Measurements from ENCODE around the gene UBR3. TPM values are rescaled to one million over a fixed set of nuclear protein-coding genes. Genes with fewer than 3 reads are reported as not detected.
"Not testable (repeated sequence)": the region's sequence is repeated elsewhere in the genome, so short reads cannot be mapped to it uniquely, and the experiment has no call there.

The UBR3 gene
- total RNA-seq, 1 donor from 2014 or later: 67.9 TPM

DNA sequence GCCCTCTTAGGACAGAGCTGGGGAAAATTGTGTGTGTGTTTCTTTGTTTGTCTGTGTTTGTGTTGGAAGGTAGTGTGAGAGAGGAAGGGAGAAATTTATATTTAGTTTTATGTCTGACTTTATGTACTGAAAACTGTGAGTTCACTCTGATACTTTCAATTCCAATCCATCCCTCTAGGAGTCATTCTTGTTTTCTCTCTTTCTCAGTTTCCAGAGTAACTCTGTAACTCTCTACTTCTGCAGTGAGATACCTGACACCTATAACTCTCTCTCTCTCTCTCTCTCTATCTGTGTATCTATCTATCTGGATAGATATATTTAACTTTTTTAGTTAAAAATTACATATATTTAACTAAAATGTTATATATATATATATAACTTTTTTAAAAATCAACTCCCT is 128.7 kb downstream of the UBR3 start:
- no peak for DNase-seq (ENCODE audit: low spot score)

DNA sequence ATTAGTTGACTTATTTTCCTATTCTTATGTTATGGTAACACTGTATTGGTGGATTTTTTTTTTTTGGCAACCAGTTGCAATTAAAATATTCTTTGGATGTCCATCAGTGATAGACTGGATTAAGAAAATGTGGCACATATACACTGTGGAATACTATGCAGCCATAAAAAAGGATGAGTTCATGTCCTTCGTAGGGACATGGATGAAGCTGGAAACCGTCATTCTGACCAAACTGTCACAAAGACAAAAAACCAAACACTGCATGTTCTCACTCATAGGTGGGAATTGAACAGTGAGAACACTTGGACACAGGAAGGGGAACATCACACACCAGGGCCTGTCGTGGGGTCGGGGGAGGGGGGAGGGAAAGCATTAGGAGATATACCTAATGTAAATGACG is 130.0 kb downstream of the UBR3 start:
- DNase-seq (ENCODE audit: low spot score): not testable (repeated sequence)

DNA sequence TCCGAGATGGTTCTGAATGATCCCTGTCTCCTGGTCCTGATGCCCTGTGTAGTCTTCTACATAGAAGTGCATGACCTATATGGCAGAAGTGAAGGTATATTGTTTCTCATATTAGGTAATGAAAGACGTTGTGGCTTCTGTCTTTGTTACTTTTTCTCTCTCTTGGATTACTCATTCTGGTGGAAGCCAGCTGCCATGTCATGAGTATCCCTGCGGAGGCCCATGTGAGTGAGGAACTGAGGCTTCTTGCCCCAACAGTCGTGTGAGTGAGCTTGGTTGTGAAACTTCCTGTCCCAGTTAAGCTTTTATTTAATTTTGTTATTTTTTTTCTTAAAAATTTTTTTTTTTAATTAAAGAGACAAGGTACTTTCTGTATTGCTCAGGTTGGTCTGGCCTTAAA is 134.7 kb downstream of the UBR3 start:
- DNase-seq (ENCODE audit: low spot score): no peak

DNA sequence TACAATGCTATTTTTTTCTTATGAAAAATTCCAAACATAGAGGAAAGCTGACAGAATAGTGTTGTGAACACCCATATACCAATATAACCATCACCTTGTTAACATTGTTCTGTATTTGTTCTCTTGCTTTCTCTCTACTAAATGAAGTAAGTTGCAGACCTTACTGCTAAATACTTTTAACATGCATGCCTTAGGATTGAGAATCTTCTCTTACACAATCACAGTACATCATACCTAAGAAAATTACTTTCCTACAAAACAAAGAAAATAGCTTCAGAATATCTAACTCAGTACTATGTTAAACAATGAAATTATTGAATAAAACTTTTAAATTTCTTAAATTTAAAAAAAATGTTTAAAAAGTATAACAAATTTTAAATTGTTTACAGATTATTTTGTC is 136.5 kb downstream of the UBR3 start:
- DNase-seq (ENCODE audit: low spot score): no peak

DNA sequence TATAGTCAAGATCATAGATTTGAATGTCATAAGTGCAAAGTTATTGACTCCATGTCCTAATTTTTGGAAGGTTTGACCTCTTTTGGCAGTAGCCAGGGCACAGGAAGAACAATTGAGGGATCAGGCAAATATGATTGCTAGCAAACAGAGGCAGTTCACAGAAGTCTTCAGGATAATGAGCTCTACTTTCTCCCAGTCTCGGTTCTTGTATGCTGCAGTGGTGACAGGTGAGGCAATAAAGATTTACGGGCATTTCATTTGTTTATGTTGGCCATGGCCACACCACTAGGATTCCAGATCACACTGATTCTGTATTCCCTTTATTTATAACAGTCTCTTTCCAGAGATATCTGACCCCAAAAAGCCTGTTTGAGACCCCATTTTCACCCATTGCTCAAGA is 137.5 kb downstream of the UBR3 start:
- no peak for DNase-seq (ENCODE audit: low spot score)

DNA sequence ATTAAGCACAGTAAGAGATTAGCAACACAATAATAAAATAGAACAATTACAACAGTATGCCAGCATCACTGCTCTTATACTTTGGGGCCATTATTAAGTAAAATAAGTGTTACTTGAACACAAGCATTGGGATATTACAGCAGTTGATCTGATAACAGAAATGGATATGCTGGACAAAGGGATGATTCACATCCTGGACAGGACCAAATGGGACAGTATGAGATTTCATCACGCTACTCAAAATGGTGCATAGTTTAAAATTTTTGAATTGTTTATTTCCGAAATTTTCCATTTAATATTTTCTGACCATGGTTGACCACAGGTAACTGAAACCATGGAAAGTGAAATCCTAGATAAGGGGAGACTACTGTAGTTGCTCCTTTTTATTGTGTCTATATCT is 138.2 kb downstream of the UBR3 start:
- DNase-seq (ENCODE audit: low spot score): no peak

DNA sequence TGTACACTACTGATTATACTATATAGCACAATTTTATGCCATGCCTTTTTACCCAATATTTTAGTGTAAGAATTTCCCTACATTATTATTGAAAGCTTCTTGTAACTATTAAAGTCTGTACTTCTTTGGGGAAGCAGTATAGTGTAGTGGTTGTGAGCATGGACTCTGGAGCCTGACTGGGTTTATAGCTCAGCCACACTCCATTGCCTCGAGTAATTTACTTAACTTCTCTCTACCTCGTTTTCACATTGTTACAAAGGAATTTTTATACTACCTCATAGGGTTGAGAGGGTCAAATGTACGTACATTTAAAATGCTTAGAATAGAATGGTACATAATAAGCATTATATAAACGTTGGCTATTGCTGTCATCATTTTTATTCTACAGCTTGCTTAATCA is 139.2 kb downstream of the UBR3 start:
- no peak for DNase-seq (ENCODE audit: low spot score)

DNA sequence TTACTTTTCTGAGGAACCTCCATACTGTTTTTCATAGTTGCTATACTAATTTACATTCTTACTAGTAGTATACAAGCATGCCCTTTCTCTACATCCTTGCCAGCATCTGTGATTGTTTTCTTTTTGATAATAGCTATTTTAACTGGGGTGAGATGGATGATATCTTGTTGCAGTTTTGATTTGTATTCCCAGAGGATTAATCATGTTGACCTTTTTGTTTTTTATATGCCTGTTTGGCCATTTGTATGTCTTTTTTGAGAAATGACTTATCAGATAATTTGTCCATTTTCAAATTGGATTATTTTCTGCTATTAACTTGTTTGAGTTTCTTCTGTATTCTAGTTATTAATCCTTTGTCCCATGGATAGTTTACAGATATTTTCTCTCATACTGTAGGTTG is 141.5 kb downstream of the UBR3 start:
- DNase-seq (ENCODE audit: low spot score): no peak

DNA sequence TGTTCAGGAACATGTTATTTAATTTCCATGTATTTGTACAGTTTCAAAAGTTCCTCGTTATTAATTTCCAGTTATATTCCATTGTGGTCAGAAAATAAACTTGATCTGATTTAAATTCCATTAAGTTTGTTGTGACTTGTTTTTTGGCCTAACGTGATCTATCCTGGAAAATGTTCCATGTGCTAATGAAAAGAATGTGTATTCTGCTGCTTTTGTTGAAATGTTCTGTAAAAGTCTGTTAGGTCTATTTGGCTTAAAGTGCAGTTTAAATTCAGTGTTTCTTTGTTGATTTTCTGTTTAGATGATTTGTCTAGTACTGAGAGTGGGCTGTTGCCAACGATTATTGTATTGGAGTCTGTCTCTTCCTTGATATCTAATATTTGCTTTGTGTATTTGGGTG is 148.0 kb downstream of the UBR3 start:
- DNase-seq (ENCODE audit: low spot score): no peak

DNA sequence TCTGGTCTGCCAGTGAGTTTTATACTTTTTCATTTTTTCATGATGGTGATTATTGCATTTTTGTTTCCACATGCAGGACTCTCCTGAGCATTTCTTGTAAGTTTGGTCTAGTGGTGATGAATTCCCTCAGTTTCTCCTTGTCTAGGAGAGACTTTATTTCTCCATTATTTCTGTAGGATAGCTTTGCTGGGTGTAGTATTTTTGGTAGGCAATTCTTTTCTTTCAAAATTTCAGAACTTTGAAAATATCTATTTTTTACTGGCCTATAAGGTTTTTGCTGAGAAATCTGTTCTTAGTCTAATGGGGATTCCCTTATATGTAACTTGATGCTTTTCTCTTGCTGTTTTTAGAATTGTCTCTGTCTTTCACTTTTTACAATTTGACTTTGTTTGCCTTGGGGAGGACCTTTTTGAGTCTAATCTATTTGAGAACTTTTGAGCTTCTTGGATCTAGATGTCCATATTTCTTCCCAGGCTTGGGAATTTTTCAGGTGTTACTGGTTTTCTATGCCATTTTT is 149.1 kb downstream of the UBR3 start:
- DNase-seq (ENCODE audit: low spot score): no peak

DNA sequence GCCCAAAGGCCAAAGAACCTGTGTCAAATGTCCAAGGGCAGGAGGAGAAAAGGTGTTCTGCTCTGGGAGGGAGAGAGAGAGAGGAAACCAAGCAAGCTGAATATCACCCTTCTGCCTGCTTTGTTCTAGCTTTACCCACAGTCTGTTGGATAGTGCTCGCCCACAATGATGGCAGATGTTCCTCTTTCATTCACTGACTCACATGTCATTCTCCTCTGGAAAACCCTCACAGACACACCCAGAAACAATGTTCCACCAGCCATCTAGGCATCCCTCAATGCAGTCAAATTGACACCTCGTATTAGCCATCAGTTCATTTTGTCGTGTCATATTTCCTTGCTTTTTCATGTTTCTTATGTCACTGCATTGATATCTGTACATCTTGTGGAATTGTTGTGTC is 150.3 kb downstream of the UBR3 start:
- no peak for DNase-seq (ENCODE audit: low spot score)

DNA sequence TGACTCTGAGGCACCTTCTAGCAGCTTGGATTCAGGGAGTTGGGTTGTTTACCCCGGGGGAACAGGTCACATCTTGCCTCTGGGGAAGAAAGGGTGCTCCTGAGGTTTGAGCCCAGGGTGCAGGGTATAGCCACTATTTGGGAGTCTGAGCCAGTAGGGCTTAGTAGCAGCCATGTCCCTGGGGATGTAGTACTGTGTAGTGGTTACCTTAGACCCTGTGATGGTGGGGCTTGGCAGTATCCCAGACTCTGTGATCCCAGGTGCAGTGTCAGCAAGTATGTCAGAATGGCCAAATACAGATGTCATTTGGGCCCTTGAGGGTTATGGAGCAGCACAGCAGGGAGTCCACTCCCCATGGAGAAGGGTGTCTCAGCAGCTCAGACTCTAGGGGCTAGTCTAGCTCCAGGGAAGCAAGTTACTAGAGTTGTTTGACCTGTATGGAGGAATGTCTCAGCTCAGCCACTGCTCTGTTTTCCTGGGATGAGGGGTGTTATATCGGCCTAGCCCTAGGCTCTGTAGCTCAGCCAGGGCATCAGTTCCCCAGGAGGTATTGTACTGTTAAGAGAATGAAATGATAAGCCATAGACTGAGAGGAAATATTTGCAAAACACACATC is 151.3 kb downstream of the UBR3 start:
- DNase-seq (ENCODE audit: low spot score): no peak

DNA sequence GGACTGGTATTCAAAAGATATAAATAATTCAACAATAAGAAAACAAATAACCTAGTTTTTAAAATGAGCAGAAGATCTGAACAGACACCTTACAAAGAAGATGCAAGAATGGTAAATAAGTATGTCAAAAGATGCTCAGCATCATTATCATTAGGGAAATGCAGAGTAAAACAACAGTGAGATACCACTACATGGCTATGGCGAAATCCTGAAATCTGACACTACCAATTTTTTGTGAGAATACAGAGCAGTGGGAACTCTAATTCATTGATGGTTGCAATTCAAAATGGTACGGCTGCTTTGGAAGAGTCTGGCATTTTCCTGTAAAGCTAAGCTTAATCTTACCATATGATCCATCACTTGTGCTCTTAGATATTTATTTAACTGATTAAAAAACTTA is 151.8 kb downstream of the UBR3 start:
- no peak for DNase-seq (ENCODE audit: low spot score)

DNA sequence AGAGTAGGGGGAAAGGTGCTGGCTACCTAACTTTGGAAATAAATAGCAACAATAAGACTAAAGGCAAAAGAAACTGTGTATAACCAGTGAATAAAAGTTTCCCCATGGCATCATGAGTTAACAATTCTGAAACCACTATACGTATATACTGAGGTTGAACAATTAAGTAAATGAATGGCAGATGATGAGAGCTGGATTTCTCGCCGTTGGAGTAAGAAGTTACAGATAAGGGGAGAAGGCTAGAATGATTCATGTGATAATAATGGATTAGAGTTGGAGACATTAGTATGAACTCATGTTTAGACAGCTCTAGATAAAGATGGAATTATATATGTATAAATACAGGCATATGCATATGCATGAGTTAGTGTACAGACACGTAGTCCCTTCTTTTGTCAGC is 152.7 kb downstream of the UBR3 start:
- no peak for DNase-seq (ENCODE audit: low spot score)

DNA sequence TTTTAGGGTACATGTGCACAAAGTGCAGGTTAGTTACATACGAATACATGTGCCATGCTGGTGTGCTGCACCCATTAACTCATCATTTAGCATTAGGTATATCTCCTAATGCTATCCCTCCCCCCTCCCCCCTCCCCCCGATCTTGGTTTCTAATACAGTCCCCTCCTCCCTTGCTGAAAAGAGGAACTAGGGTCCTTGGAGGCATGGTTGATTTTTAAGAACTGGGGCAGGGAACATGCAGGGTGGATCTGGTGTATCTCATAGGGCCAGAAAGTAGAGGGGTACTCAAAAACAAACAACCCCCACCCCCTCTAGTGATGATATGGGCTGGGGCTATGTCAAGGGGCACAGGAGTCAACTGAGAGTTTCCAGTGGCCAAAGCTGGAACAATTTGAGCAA is 153.4 kb downstream of the UBR3 start:
- DNase-seq (ENCODE audit: low spot score): no peak

DNA sequence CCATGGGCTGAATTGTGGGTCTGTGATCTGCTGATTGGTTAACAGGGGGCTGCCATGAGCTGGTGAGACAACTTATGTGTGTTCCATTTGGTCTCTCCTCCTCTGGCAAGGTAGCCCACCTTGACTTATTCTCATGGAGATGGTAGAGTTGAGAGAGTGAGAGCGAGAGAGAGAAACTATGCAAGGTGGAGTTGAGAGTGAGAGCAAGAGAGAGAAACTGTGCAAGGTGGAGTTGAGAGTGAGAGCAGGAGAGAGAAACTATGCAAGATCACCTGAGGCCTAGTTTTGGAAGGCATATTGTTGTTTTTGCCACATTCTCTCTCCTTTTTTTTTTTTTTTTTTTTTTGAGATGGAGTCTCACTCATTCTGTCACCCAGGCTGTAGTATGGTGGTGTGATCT is 155.7 kb downstream of the UBR3 start:
- DNase-seq (ENCODE audit: low spot score): no peak

DNA sequence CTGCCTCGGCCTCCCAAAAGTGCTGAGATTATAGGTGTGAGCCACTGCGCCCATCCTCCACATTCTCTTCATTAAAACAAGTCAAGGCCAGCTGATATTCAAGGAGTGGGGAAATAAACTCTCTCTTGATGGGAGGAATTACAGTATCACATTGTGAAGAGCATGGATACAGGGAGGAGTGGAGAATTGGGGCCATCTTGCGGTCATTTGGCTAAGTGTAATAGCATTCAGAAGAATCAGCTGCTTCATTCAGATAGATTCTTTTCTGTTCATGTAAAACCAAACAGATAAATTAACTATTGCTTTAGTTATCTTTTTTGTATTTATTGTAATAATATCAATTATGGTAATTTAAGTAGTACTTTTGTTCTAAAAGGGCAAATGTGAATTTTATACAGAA is 156.3 kb downstream of the UBR3 start:
- DNase-seq (ENCODE audit: low spot score): no peak

DNA sequence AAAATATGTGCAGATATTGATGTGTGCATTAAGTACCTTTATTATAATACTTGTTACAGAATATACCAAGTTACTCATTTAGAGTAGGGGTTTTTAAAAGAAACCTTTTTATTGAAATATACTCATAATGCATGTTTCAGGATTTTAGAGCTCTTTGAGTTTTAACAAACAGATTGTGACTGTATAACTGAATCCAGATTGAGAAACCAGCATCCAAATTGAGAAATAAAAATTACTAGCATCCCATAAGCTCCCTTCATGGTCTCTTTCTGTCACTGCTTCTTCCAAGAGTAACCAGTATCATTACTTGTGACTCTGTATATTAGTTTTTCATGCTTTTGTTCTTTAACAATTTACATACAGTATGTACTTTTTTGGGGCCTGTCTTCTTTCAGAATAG is 156.9 kb downstream of the UBR3 start:
- DNase-seq (ENCODE audit: low spot score): no peak

DNA sequence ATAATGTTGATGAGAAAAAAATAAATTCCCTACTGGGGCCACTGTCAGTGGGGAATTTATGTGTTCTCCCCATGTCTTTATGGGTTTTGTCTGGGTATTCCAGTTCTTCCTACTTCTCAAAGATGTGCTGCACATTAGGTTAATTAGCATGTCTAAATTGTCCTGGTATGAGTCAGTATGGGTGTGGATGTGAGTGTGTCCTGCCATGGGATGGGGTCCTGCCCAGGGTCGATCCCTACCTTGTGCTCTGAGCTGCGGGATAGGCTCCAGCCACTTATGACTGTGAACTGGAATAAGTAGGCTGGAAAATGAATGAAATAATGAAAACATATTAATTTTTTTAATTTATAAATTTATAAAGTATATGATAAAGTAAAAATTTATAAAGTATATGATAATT is 167.5 kb downstream of the UBR3 start:
- no peak for DNase-seq (ENCODE audit: low spot score)

DNA sequence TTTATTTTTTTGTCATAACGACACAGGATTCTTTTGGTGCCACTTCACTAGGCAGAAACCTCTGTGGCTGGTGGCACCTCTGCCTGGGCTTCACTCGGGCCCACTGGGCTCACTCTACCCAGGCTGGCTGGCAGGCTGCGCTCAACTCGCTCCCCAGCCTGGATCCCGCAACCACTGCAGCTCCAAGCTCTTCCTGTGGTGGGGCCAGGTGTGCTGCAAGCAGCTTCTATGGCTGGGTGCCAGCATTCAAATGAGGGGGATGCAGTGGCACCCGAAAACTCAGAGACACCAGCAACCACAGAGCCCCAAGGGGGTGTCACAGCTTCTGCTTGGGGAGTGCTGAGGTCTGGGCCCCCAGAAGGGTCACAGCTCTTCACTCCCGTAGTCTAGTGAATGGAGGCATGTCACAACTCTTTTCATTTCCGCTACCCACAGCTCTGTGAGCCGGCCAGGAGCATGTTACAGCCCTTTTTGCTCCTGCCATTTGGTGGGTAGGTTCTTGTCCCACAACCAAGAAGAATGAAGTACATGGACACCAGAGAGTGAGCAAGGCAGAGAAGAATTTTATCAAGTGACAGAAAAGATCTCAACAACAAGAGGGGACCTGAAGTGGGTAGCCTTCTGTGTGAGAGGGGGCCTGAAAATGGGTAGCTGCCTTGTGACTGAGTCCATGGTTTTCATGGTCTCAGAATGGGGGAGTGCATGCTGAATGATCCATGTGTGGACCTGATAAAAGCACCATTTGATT is 170.1 kb downstream of the UBR3 start:
- DNase-seq (ENCODE audit: low spot score): no peak

DNA sequence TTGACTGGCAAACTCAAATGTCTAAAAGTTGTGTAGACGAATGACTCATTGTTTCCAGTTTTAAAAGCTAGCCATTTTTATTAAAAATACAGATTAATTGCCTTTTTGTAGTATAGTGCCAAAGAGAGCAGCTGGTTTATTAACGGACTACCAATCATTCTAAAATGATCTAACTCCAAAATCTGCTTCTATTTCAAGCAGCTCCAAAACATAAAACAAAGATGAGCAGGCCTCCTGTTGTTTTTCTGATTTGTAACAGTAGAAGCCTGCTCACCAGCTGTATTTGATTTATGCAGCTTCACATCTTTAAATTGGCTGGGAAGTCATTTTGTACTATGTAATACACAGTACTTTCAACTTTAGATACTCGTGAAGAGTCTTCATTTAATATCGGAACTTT is 171.8 kb downstream of the UBR3 start:
- DNase-seq (ENCODE audit: low spot score): no peak

DNA sequence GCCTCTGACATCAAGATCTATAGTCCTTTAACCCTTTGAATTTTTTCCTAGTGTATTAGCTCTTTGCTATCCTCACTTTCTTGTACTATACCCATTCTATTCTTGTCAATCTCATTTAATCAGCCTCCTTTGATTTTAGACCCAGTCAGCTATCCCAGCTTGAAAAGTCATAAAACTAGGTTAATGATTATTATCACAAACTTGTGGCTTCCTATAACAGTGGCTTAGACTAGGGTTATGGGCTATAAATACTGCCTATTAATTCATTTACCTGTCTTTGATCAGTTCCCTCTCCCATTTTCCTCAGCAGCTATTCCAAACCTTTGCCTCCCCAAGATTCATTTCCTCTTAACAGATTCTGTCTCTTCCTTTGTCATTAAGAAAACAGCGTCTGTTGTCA is 174.8 kb downstream of the UBR3 start:
- no peak for DNase-seq (ENCODE audit: low spot score)

DNA sequence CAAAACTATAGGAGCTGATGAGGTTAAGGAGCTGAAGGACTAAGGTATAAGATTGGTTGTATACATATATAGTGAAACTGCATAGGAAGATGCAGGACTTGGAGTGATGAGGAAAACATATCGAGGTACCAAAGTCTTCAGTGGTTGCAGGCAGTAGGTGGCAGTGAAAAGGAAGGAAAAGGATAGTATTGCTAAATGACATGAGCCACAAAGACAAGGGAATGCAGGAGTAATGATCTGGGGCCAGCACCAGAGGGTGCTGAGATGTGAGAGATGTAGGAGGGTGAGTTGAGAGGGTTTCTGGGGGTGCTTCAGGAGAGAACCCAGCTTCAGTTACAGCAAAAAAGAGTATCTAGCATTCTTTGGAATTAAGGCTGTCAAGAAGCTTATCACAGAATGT is 178.4 kb downstream of the UBR3 start:
- no peak for DNase-seq (ENCODE audit: low spot score)

Data from ureter (tissue), 1 donor.